ENCODE data around the gene IGSF21. TPM values are rescaled to one million over a fixed set of nuclear protein-coding genes. Genes with fewer than 3 reads are reported as not detected.

Gene IGSF21
- total RNA-seq, 1 donor from 2014 or later: 0.81 TPM

GRCh38 chr1:18093646-18094045 lies 14.0 kb upstream of the IGSF21 start:
- DNase-seq (ENCODE audit: low spot score): no peak
- ATAC-seq: no peak

DNA sequence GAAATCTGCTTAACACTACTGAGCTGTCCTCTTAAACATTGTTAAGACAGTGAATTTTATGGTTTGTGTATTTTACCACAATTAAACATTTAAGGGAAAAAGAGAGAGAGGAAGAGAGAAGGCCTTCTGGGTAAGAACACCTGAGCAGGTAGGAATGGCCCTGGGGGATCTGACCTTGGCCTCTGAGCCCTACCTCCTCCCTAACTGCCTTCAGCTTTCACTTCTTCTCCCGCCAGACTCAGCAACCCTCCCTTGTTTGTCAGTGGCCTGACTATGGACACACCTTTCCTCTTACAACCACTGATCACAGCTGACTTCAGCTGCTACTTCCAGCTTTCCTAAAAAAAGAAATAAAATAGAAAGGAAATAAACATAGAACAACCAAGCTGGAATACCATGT lies 13.5 kb upstream of the IGSF21 start:
- no peak for DNase-seq (ENCODE audit: low spot score)

GRCh38 chr1:18097206-18097605 lies 10.4 kb upstream of the IGSF21 start:
- no peak for DNase-seq (ENCODE audit: low spot score)
- no peak for ATAC-seq

More for the DNA sequence above, 13.5 kb upstream of the IGSF21 start:
- ATAC-seq: no peak

- no peak for DNase-seq (ENCODE audit: low spot score)
- ATAC-seq: no peak
These were observed 8.6 kb upstream of the IGSF21 start for GRCh38 chr1:18099026-18099425.

- no peak for DNase-seq (ENCODE audit: low spot score)
These were observed 7.5 kb upstream of the IGSF21 start for GRCh38 chr1:18100060-18100459.

GRCh38 chr1:18100491-18101063 lies 7.0 kb upstream of the IGSF21 start:
- DNase-seq (ENCODE audit: low spot score) (peak; percentile 55), ATAC-seq (peak; percentile 92)

More at GRCh38 chr1:18100060-18100459, 7.5 kb upstream of the IGSF21 start:
- ATAC-seq: no peak

- ATAC-seq: no peak
These were observed 6.1 kb upstream of the IGSF21 start for GRCh38 chr1:18101508-18101907.

GRCh38 chr1:18103788-18104421 lies 3.7 kb upstream of the IGSF21 start:
- no peak for DNase-seq (ENCODE audit: low spot score)
- ATAC-seq: no peak

More at GRCh38 chr1:18101508-18101907, 6.1 kb upstream of the IGSF21 start:
- DNase-seq (ENCODE audit: low spot score): no peak

DNA sequence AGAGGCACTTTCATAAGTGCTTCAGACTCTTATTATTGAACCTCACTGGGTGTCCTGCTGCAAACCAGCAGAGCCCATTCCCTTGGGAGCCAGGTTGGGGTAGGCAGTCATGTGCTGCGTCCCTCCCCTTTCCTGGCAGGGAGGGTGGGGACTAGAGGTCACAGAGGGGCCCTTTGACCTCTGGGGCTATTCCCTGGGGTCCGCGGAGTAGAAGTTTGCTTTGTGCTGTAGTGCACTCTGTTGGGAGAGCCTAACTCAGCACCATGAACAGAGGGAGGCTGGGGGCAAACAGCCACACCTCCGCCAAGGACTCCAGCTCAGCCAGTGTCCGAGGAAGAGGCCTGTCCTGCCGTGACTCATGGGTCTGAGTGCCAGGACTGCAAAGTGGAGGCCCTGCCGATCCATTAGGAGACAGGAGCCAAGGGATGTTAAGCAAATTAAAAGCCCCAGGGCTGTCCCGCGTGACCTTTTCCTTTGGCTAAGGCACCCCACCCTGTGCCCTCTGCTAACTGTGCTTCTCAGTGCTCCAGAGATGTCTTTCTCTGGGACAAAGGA lies 3.0 kb upstream of the IGSF21 start:
- DNase-seq (ENCODE audit: low spot score) (no peak), ATAC-seq (no peak)

GRCh38 chr1:18105196-18105595 lies 2.4 kb upstream of the IGSF21 start:
- ATAC-seq (no peak), DNase-seq (ENCODE audit: low spot score) (no peak)

- peak; percentile 9 for ATAC-seq
- DNase-seq (ENCODE audit: low spot score): no peak
These were observed 880 bp downstream of the IGSF21 start for GRCh38 chr1:18108299-18109057.

DNA sequence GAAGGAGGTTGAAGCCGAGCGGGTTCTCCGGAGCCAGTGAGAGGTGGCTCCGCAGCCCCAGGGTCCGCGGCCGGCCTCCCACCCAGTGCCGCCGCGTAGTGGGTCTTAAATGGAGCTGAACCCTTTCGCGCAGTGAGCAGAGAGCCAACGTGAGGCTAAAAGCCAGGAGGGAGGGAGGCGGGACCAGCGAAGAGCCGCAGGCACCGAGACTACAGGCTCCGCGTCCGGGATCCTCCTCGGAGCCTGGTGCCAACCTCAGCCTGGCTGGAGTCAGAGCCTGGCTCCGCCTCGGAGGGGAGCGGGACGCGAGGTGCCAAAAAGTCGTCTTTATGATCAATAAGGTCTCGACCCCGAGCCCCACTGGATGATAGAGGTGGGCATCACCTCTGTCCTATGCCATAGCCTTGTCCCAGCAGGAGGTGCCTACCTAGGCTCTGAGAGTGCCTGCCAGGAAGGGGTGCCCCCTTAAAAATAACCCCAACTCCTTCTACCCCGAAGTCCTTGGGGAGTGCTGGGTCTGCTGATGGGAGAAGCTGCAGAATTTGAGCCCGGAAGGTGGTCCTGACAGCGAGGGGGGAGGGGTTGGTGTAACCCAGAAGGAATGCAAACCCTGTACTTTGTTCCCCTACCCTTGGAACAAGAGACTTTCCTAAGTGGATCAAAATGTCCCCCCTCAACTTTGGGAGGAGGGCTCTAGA lies 1.6 kb downstream of the IGSF21 start:
- no peak for DNase-seq (ENCODE audit: low spot score)
- peak; percentile 48 for ATAC-seq

- DNase-seq (ENCODE audit: low spot score): no peak
- peak; percentile 51 for ATAC-seq
These were observed 2.4 kb downstream of the IGSF21 start for GRCh38 chr1:18109756-18110597.

GRCh38 chr1:18110598-18110939 lies 3.0 kb downstream of the IGSF21 start:
- DNase-seq (ENCODE audit: low spot score): no peak
- ATAC-seq: peak; percentile 11

GRCh38 chr1:18110968-18111367 lies 3.4 kb downstream of the IGSF21 start:
- ATAC-seq (no peak), DNase-seq (ENCODE audit: low spot score) (no peak)

DNA sequence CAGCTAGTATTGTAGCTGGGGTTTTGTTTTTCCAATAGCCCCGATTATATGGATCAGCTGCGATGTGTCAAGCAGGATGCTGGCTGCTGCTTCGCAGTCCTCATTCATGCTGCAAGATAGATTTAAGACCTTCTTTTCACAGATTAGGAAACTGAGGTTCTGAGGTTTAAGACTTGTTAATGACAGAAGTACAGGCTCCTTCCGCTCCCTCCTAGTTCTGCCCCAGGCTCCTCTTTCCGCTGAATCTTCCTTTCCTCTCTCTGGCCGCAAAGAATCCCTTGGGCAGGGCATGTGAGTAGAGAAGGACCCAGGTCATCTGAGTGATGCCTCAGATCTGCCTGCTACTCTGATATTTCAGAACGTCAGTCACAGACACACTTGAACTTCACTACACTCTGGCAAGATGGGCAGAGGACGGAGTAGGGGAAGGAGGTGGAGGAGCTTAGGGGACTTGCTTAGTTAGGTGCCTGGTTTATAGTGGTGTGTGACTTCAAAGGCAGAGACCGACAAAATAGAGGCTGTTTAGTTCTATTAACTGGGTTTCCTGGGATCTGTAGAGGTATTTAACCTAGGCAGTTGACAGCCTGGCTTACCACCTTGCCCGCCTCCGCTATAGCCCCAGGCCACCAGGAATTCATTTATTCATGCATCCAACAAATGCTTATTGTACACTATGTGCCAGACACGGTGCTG lies 4.2 kb downstream of the IGSF21 start:
- ATAC-seq (no peak), DNase-seq (ENCODE audit: low spot score) (no peak)

DNA sequence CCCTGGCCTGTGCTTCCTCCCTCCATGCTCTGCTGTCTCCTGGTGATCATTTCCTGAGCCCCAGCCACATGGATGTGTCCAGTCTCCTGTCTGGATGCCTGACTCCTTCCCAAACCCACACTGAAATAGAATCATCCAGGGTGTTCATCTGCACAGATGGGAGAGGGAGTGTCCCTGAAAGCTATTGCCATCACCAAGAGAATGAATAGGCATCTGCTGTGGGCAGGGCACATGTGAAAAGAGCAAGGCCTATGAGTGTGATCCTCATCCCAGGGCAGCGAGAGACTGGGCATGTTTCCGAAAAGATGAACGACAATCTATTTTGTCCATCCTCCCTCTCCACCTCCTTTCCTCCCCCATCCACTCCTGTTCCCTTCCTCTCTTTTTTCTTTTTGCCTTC lies 5.0 kb downstream of the IGSF21 start:
- no peak for ATAC-seq
- DNase-seq (ENCODE audit: low spot score): no peak

GRCh38 chr1:18114726-18115410 lies 7.3 kb downstream of the IGSF21 start:
- DNase-seq (ENCODE audit: low spot score): no peak
- ATAC-seq: no peak

GRCh38 chr1:18116777-18117176 lies 9.2 kb downstream of the IGSF21 start:
- DNase-seq (ENCODE audit: low spot score): no peak

More at GRCh38 chr1:18116777-18117176, 9.2 kb downstream of the IGSF21 start:
- ATAC-seq: no peak

Measured in left lobe of liver (tissue), 2 donors.